Neural progenitor cell (in vitro differentiated cells): ENCODE data around the gene HMSD. TPM values are rescaled to one million over a fixed set of nuclear protein-coding genes. Genes with fewer than 3 reads are reported as not detected.

Source experiments
- DNase-seq: peaks from one replicate; pipeline ENCODE4 v3.0.0-alpha.2; 2016; ENCODE audit warnings: low spot score
- H2AFZ ChIP-seq: fragments of 200-600 bp; sonication (generic); replicated peaks from 2 replicates; pipeline ENCODE4 v1.6.1; 2016; ENCODE audit warnings: antibody characterized with exemption
- H3F3A ChIP-seq: fragments of 200-600 bp; sonication (generic); 2 replicates; pipeline ENCODE4 v1.6.1; 2016; ENCODE audit warnings: antibody characterized with exemption, low read depth
- H3K27ac ChIP-seq: fragments of 200-600 bp; sonication (generic); 2 replicates; pipeline ENCODE4 v1.5.1; 2016; ENCODE audit warnings: mild to moderate bottlenecking
- H3K27me3 ChIP-seq: fragments of 200-600 bp; sonication (generic); 2 replicates; pipeline ENCODE4 v1.6.1; 2016; ENCODE audit warnings: mild to moderate bottlenecking, moderate library complexity
- H3K36me3 ChIP-seq: fragments of 200-600 bp; sonication (generic); 2 replicates; pipeline ENCODE4 v1.5.1; 2016
- H3K4me1 ChIP-seq: fragments of 200-600 bp; sonication (generic); 2 replicates; pipeline ENCODE4 v1.6.1; 2016; ENCODE audit warnings: mixed run types
- H3K4me2 ChIP-seq: fragments of 200-600 bp; sonication (generic); 2 replicates; pipeline ENCODE4 v1.6.1; 2016
- H3K4me3 ChIP-seq: fragments of 200-600 bp; sonication (generic); 2 replicates; pipeline ENCODE4 v1.5.1; 2016
- H3K79me2 ChIP-seq: fragments of 200-600 bp; sonication (generic); 2 replicates; pipeline ENCODE4 v1.6.1; 2016; ENCODE audit warnings: low read depth
- H3K9ac ChIP-seq: fragments of 200-600 bp; sonication (generic); 2 replicates; pipeline ENCODE4 v1.6.1; 2016
- H3K9me3 ChIP-seq: fragments of 200-600 bp; sonication (generic); 2 replicates; pipeline ENCODE4 v1.5.1; 2016; ENCODE audit warnings: low read depth
- H4K20me1 ChIP-seq: fragments of 200-600 bp; sonication (generic); 2 replicates; pipeline ENCODE4 v1.6.1; 2016; ENCODE audit warnings: low read depth
- H3K27ac Mint-ChIP-seq: 3 replicates; pipeline ENCODE4 v1.8.0; 2021; ENCODE audit warnings: mixed read lengths
- H3K27me3 Mint-ChIP-seq: 2 replicates; pipeline ENCODE4 v1.8.0; 2022; ENCODE audit warnings: low read depth, mild to moderate bottlenecking, inconsistent platforms, moderate library complexity, mixed read lengths; ENCODE audit not compliant: insufficient read depth
- H3K36me3 Mint-ChIP-seq: 3 replicates; pipeline ENCODE4 v1.8.0; 2021; ENCODE audit warnings: mixed read lengths
- H3K4me1 Mint-ChIP-seq: 3 replicates; pipeline ENCODE4 v1.8.0; 2021; ENCODE audit warnings: mixed read lengths
- H3K4me3 Mint-ChIP-seq: 3 replicates; pipeline ENCODE4 v1.8.0; 2021; ENCODE audit warnings: mild to moderate bottlenecking, moderate library complexity, mixed read lengths
- H3K9me3 Mint-ChIP-seq: 3 replicates; pipeline ENCODE4 v1.8.0; 2020; ENCODE audit warnings: mixed read lengths
- CTCF ChIP-seq: fragments of 200-600 bp; sonication (generic); IDR thresholded peaks from 2 replicates; pipeline ENCODE4 v1.5.1; 2017; ENCODE audit warnings: antibody characterized with exemption, mild to moderate bottlenecking
- EZH2 ChIP-seq: fragments of 200-600 bp; sonication (generic); IDR thresholded peaks from 2 replicates; pipeline ENCODE4 v1.6.1; 2017; ENCODE audit warnings: antibody characterized with exemption, mild to moderate bottlenecking, moderate library complexity
- EZH2phosphoT487 ChIP-seq: fragments of 200-600 bp; sonication (generic); IDR thresholded peaks from 2 replicates; pipeline ENCODE4 v1.6.1; 2017; ENCODE audit warnings: antibody characterized with exemption
- total RNA-seq: library from RNA; depleted of rRNA; stranded (reverse); fragments of >200 nt; gene quantifications from 2 replicates; pipeline ENCODE4 v1.2.3, GENCODE V29; 2015; ENCODE audit warnings: low replicate concordance

Gene HMSD
- total RNA-seq, 1 donor from 2014 or later, result 0.88 TPM

GRCh38 chr18:63905361-63905760, 43.7 kb upstream of the HMSD start:
- Mint-ChIP-seq H3K4me3 (no peak overlapping the region), H3K27me3 (no peaks in the 10 kb centered on the region), H3K9me3 (no peaks in the 10 kb centered on the region), H3K27ac (no peak overlapping the region), H3K36me3 (no peaks in the 10 kb centered on the region), H3K4me1 (no peaks in the 10 kb centered on the region)
- TF ChIP-seq CTCF (no peak), EZH2 (no peak), EZH2phosphoT487 (no peak)
- no peaks in the 10 kb centered on the region for H3K9me3 ChIP-seq
- H4K20me1 ChIP-seq, result no peaks in the 10 kb centered on the region
- H3K27me3 ChIP-seq, result no peaks in the 10 kb centered on the region
- no peak overlapping the region for H3K4me2 ChIP-seq
- H3K9ac ChIP-seq, result no peak overlapping the region
- no peak overlapping the region for H3K27ac ChIP-seq
- no peaks in the 10 kb centered on the region for H3K79me2 ChIP-seq
- H3K4me1 ChIP-seq, result no peaks in the 10 kb centered on the region
- no peak for DNase-seq
- no peaks in the 10 kb centered on the region for H3K36me3 ChIP-seq
- H2AFZ ChIP-seq, result no peak overlapping the region
- no peaks in the 10 kb centered on the region for H3F3A ChIP-seq
- H3K4me3 ChIP-seq, result no peak overlapping the region

GRCh38 chr18:63906056-63906455, 43.0 kb upstream of the HMSD start:
- Histone ChIP-seq H2AFZ (no peak overlapping the region), H3K27ac (no peak overlapping the region), H3K4me2 (no peak overlapping the region), H3K27me3 (no peaks in the 10 kb centered on the region), H3K4me1 (no peaks in the 10 kb centered on the region), H3K9me3 (no peaks in the 10 kb centered on the region), H3K79me2 (no peaks in the 10 kb centered on the region), H3K9ac (no peak overlapping the region), H3K4me3 (no peak overlapping the region), H3F3A (no peaks in the 10 kb centered on the region), H3K36me3 (no peaks in the 10 kb centered on the region), H4K20me1 (no peaks in the 10 kb centered on the region)
- Mint-ChIP-seq H3K36me3 (no peaks in the 10 kb centered on the region), H3K27ac (no peak overlapping the region), H3K4me3 (no peak overlapping the region), H3K9me3 (no peaks in the 10 kb centered on the region), H3K27me3 (no peaks in the 10 kb centered on the region), H3K4me1 (no peaks in the 10 kb centered on the region)
- no peak for DNase-seq
- TF ChIP-seq EZH2phosphoT487, result no peak

- Histone ChIP-seq H3K27me3 (no peaks in the 10 kb centered on the region), H3K9ac (no peak within 1 kb of the TSS), H3F3A (no peaks in the 10 kb centered on the region), H3K79me2 (no peaks in the 10 kb centered on the region), H3K36me3 (no peaks in the 10 kb centered on the region), H3K4me3 (no peak within 1 kb of the TSS), H3K4me2 (no peak within 1 kb of the TSS), H3K27ac (no peak within 1 kb of the TSS), H3K4me1 (no peaks in the 10 kb centered on the region), H3K9me3 (no peaks in the 10 kb centered on the region), H2AFZ (no peak within 1 kb of the TSS), H4K20me1 (no peaks in the 10 kb centered on the region)
- no peak for DNase-seq
- TF ChIP-seq CTCF (no peak), EZH2 (no peak), EZH2phosphoT487 (no peak)
- Mint-ChIP-seq H3K9me3 (no peaks in the 10 kb centered on the region), H3K4me3 (no peak within 1 kb of the TSS), H3K4me1 (no peaks in the 10 kb centered on the region), H3K27ac (no peak within 1 kb of the TSS), H3K36me3 (no peaks in the 10 kb centered on the region), H3K27me3 (no peaks in the 10 kb centered on the region)
These were observed 41.4 kb upstream of the HMSD start, which contains the start of gene SERPINB10 for GRCh38 chr18:63907664-63908063. Gene SERPINB10 (plus strand): TSS chr18:63907958. CDS start chr18:63915511, 7,553 bp downstream.

GRCh38 chr18:63908858-63909257, 40.2 kb upstream of the HMSD start:
- no peaks in the 10 kb centered on the region for H3K27me3 Mint-ChIP-seq

More at GRCh38 chr18:63908858-63909257, 40.2 kb upstream of the HMSD start:
- no peak overlapping the region for H3K4me2 ChIP-seq
- no peak for DNase-seq
- no peaks in the 10 kb centered on the region for H3K36me3 Mint-ChIP-seq
- H3F3A ChIP-seq, result no peaks in the 10 kb centered on the region
- H3K4me1 Mint-ChIP-seq, result no peaks in the 10 kb centered on the region
- H3K27ac ChIP-seq, result no peak overlapping the region
- no peak overlapping the region for H3K4me3 ChIP-seq
- no peaks in the 10 kb centered on the region for H3K79me2 ChIP-seq
- H3K4me3 Mint-ChIP-seq, result no peak overlapping the region
- H3K9ac ChIP-seq, result no peak overlapping the region
- no peaks in the 10 kb centered on the region for H3K9me3 Mint-ChIP-seq
- H3K27me3 ChIP-seq, result no peaks in the 10 kb centered on the region
- no peak overlapping the region for H2AFZ ChIP-seq
- H4K20me1 ChIP-seq, result no peaks in the 10 kb centered on the region
- no peak overlapping the region for H3K27ac Mint-ChIP-seq
- no peaks in the 10 kb centered on the region for H3K36me3 ChIP-seq
- H3K9me3 ChIP-seq, result no peaks in the 10 kb centered on the region
- no peaks in the 10 kb centered on the region for H3K4me1 ChIP-seq
- TF ChIP-seq CTCF (no peak), EZH2phosphoT487 (no peak), EZH2 (no peak)
